MCF 10A (cell line): ENCODE results near the gene BPIFB6. TPM values are rescaled to one million over a fixed set of nuclear protein-coding genes. Genes with fewer than 3 reads are reported as not detected.

Experiments used
- BruUV-seq: library from RNA; stranded (reverse); fragments of 400-500 nt; replicated peaks from 2 replicates; lab custom pipeline; 2021; lab: Mats Ljungman, UMichigan
- CTCF ChIA-PET: fragments of 300-600 bp; sonication (Branson Sonifier 250); formaldehyde crosslinking; extraction: SDS; loops from one replicate; lab custom pipeline; 2021; ENCODE audit warnings: antibody characterized with exemption, inconsistent platforms; lab: Yijun Ruan, JAX
- POLR2A ChIA-PET: fragments of 300-600, 350-650 bp; sonication (Branson Sonifier 250); formaldehyde crosslinking; extraction: SDS; loops from one replicate; lab custom pipeline; 2020; ENCODE audit warnings: antibody characterized with exemption, inconsistent platforms; lab: Yijun Ruan, JAX
- DNase-seq: peaks from one replicate; pipeline ENCODE4 v3.0.0-alpha.2; 2018; ENCODE audit not compliant: unreplicated experiment
- H3K27ac Mint-ChIP-seq: one replicate; pipeline ENCODE4 v1.8.0; 2022; ENCODE audit warnings: mild to moderate bottlenecking, low read depth, mixed read lengths; ENCODE audit not compliant: unreplicated experiment
- H3K27me3 Mint-ChIP-seq: one replicate; pipeline ENCODE4 v1.8.0; 2022; ENCODE audit warnings: mixed read lengths; ENCODE audit not compliant: insufficient read depth, unreplicated experiment
- H3K36me3 Mint-ChIP-seq: one replicate; pipeline ENCODE4 v1.8.0; 2022; ENCODE audit warnings: mild to moderate bottlenecking, moderate library complexity, mixed read lengths; ENCODE audit not compliant: insufficient read depth, unreplicated experiment
- H3K4me1 Mint-ChIP-seq: one replicate; pipeline ENCODE4 v1.8.0; 2022; ENCODE audit warnings: mixed read lengths; ENCODE audit not compliant: insufficient read depth, unreplicated experiment
- H3K4me3 Mint-ChIP-seq: one replicate; pipeline ENCODE4 v1.8.0; 2022; ENCODE audit warnings: mild to moderate bottlenecking, moderate library complexity, mixed read lengths; ENCODE audit not compliant: unreplicated experiment
- H3K9me3 Mint-ChIP-seq: one replicate; pipeline ENCODE4 v1.8.0; 2022; ENCODE audit warnings: mixed read lengths; ENCODE audit not compliant: unreplicated experiment
- CTCF ChIP-seq: fragments of 200-600 bp; IDR thresholded peaks from one replicate; pipeline ENCODE4 v1.8.0; 2022; ENCODE audit warnings: antibody characterized with exemption, mild to moderate bottlenecking; ENCODE audit not compliant: unreplicated experiment
- intact Hi-C: fragments of 100-400 bp; cut with micrococcal nuclease; formaldehyde crosslinking; loops from 2 replicates; pipeline ENCODE4 v1.14.1; 2022
- total RNA-seq: library from RNA; stranded (reverse); gene quantifications from 2 replicates; pipeline ENCODE4 v1.2.3, GENCODE V29; 2022

The BPIFB6 gene
- total RNA-seq, 1 experiment from 2014 or later, result not detected

- TF ChIP-seq CTCF, result no peak
- H3K27me3 Mint-ChIP-seq, result peaks cover 24% of the 10 kb centered on the region
- intact Hi-C loops, result no loop called here
- ChIA-PET POLR2A (no interaction called here), CTCF (interaction anchor here (0.7 kb wide), 1 partner anchor 11 kb away, joined by 6 read pairs; no protein-coding TSS in a partner anchor)
- H3K9me3 Mint-ChIP-seq, result no peaks in the 10 kb centered on the region
- no peaks in the 10 kb centered on the region for H3K36me3 Mint-ChIP-seq
- H3K27ac Mint-ChIP-seq, result no peak overlapping the region
- H3K4me3 Mint-ChIP-seq, result no peak overlapping the region
- no TSS peak for BruUV-seq
- DNase-seq, result no peak
- no peaks in the 10 kb centered on the region for H3K4me1 Mint-ChIP-seq
Measured at GRCh38 chr20:32984631-32985354, 46.7 kb upstream of the BPIFB6 start.

- POLR2A ChIA-PET, result interaction anchor here (1.3 kb wide), 1 partner anchor 12 kb away, joined by 3 read pairs; no protein-coding TSS in a partner anchor
- TF ChIP-seq CTCF, result no peak
- Mint-ChIP-seq H3K36me3 (no peaks in the 10 kb centered on the region), H3K9me3 (no peaks in the 10 kb centered on the region), H3K27ac (no peak overlapping the region), H3K27me3 (peaks cover 25% of the 10 kb centered on the region), H3K4me1 (no peaks in the 10 kb centered on the region), H3K4me3 (no peak overlapping the region)
- no TSS peak for BruUV-seq
- no peak for DNase-seq
- intact Hi-C loops, result no loop called here
- CTCF ChIA-PET, result interaction anchor here (0.6 to 0.7 kb wide), 2 partner anchors 12 to 197 kb away, joined by 3 to 6 read pairs; no protein-coding TSS in a partner anchor
Measured at GRCh38 chr20:32985596-32985995, 45.9 kb upstream of the BPIFB6 start.

- no peak overlapping the region for H3K27ac Mint-ChIP-seq
- no peaks in the 10 kb centered on the region for H3K4me1 Mint-ChIP-seq
- BruUV-seq, result no TSS peak
- no peak for DNase-seq
- no peaks in the 10 kb centered on the region for H3K9me3 Mint-ChIP-seq
- no peaks in the 10 kb centered on the region for H3K36me3 Mint-ChIP-seq
- POLR2A ChIA-PET, result interaction anchor here (1.3 kb wide), 1 partner anchor 13 kb away, joined by 3 read pairs; no protein-coding TSS in a partner anchor
- no peak for TF ChIP-seq CTCF
- intact Hi-C loops, result no loop called here
- no peak overlapping the region for H3K4me3 Mint-ChIP-seq
- CTCF ChIA-PET, result no interaction called here
- peaks cover 25% of the 10 kb centered on the region for H3K27me3 Mint-ChIP-seq
Measured at GRCh38 chr20:32986331-32986966, 45.0 kb upstream of the BPIFB6 start.
